NCI-H510A treated with DMSO at 0.1 percent for 48 hours (cell line): ENCODE results near the gene ACKR4.
"Not testable (repeated sequence)": the region's sequence is repeated elsewhere in the genome, so short reads cannot be mapped to it uniquely, and the experiment has no call there.

Experiments used
- DNase-seq: peaks from one replicate; lab custom pipeline; 2025; lab: John Stamatoyannopoulos, UW

Gene ACKR4

DNA sequence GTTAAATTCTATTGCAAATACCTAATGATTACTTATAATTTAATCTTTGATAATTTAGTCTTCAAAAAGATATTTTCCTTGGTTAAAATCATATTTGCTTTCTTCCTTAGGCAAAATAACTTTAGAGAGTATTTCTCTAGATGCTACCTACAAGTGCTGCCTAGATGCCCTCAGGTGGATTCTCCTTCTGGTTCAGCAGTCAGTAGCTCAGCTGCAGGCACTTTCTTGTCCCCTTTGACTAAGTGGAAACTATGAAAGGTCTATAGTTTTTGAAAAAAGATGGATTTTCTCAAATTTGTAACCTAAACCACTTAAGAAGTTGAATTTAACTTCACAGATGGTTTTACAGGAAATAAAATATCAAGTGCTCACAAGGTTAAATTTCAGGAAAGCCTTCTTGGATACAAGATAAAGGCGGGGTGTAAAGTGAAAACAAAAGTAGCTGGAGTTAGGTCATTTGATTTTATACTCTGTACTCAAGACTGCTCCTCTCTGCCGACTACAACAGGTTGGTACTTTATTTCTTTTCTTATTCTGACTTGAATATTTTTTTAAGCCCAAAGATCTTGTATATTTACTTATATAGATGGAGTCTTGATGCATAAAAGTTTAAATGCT lies at the start of gene ACKR4:
Gene ACKR4 (plus strand): TSS at position 455 of the 618 bp plus-strand sequence. CDS start 3,128 bp downstream, outside the sequence.
- DNase-seq: no peak

DNA sequence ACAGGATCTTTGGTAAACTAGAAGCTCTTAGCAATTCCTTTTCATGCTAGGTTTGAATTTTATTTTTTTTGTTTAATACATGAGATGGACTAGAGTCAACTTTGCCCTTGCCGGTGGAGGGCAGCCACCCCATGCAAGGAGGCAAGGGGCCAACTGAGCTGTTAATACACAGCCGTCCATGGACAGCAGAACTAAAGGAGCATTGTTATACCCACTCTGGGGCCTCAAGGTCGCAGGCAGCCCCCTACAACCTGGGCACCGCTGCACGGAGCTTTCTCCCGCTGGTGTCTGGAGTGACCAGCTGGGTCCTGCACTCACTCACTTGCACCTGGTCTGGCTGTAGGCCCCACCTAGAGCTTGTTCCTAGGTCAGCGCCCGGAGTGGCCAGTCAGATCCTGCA lies 47.9 kb upstream of the ACKR4 start:
- no peak for DNase-seq

- DNase-seq: no peak
These were observed 47.0 kb upstream of the ACKR4 start for GRCh38 chr3:132549890-132550578.

DNA sequence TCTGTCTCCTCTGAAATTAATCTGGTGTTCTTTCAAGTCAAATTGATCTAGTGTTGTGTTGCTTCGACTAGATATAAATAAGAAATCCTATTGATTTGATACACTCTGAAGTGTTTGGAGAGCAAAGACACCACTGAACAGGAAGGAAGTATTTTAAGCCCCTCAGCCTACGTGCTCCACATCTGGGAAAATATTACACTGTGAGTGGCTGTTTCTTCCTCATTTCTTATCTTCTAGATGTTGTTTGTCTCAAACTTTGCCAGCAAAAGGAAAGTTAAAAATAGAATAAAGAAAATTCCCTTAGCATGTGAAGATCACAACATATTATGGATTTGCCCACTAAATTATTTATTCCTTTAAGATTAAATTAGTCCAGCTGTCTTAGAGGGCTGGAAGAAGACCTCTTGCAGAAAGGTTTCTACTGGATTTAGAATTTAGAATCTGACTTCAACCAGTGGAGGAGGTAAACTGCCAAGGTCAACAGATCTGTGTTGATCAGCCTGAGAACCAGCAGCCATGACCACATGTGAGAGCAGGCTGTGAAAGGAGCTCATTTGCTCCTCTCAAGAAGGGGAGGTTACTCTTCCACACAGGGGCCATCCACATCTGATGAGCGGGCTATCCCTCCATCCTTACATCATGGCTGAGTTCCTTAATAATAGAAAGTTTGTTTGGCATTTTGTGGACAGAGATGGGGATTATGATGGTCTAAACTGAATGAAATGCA lies 46.3 kb upstream of the ACKR4 start:
- no peak for DNase-seq

DNA sequence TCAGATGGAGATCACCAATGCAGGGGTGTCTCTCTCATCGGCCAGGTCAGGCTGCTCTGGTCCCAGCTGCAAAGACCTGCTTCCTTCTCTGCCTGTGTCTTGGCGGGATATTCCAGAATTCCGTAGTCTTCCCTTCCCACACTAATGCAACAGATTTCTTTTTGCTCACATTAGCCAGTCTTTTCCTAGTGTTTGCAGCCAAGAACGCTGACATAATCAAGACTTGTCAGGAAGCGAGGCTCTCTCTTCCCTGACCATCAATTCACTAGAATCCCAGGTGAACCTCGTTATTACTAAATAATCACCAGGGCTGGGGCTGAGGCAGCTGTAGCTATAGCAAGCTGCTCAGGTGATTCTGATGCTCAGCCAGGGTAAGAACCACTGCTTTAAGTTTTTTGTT lies 43.2 kb upstream of the ACKR4 start:
- no peak for DNase-seq

DNA sequence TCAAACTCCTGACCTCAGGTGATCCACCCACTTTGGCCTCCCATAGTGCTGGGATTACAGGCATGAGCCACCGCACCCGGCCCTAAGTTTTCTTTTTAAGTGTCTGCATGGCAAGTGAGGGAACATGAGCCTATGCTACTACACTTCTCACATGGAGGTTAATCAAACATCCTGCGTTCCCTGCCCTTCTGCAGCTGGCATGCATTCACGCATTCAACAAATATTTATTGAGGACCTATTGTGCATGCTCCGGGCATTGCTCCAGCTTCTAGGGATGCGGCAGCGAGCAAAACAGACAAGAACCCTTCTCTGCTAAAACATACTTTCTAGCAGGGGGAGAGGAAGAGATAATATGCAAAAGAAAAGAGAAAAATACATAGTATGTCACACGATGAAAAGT lies 42.6 kb upstream of the ACKR4 start:
- DNase-seq: peak; percentile 49

GRCh38 chr3:132555306-132556035 lies 41.6 kb upstream of the ACKR4 start:
- DNase-seq: peak; percentile 31

DNA sequence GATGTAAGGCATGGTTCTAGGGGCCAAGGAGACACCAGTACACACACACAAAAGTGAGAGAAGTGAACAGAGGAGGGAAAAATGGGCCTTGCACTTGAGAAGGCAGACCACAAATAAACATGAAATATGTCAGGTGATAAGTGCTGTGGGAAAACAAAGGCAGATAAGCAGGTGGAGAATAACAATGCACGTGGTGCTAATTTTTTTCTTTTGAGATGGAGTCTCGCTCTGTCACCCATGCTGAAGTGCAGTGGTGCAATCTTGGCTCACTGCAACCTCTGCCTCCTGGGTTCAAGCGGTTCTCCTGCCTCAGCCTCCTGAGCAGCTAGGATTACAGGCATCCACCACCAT lies 41.1 kb upstream of the ACKR4 start:
- DNase-seq: not testable (repeated sequence)

DNA sequence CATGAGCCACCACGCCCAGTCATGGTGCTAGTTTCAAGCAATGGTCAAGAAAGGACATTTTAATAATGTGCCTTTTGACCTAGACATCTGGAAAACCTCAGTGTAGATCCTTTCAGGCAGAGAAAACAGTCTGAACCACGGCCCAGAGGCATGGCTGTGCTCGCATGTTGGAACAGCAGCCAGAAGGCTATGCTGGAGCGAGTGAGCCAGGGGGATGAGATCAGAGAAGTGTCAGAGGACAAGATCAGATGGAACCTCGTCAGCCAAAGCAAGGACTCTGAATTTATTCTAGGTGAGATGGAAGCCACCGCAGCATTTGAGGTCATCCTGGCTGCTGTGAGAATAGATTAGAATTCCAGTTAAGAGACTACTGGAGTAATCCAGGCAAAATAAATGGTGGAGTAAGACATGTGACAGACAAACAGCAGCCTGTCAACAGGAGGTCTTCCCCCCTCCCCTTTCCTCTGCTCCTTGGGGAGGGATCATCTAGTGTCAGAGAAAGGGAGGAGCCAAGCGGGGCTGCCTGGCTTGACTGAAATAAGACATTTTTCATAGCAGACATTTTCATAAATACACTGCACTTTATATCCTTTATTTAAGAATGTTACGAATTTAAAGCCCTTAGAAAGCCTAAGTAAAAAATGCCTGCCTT lies 40.4 kb upstream of the ACKR4 start:
- no peak for DNase-seq

DNA sequence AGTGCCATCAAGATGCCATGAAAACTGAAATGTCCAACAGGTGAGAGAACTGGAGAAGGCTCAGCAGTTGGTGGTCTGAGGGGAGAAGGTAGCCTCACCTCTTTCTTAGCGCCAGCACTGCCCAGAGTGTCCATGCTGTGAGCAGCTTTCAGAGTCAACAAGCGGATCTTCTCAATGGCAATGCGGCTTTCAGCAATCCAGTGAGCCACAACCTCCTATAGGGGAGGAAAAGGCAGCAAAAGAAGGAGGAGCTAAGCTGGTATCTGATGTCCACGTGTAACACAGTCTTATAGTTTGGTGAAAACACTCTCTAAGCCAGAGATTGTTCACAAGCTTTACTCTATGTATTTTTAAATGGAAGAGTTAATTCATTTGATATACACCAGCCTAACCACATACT lies 36.1 kb upstream of the ACKR4 start:
- DNase-seq: peak; percentile 71

GRCh38 chr3:132563420-132564069 lies 33.5 kb upstream of the ACKR4 start:
- no peak for DNase-seq

DNA sequence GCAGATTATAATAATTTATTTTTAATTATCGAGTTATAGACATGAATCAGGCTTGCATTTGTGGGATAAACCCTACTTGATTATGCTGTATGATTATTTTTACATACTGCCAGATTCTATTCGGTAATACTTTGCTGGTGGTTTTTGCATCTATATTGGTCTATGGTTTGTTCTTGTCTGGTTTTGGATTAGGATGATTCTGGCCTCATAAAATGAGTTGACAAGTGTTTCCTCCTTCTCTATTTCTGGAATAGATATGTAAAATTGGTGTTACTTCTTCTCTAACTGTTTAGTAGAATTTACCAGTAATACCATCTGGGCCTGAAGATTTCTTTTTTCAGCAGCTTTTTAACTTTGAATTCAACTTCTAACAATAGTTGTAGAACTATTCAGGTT lies 33.0 kb upstream of the ACKR4 start:
- no peak for DNase-seq

GRCh38 chr3:132568422-132568821 lies 28.6 kb upstream of the ACKR4 start:
- DNase-seq: no peak

GRCh38 chr3:132569153-132569552 lies 27.9 kb upstream of the ACKR4 start:
- DNase-seq: no peak

DNA sequence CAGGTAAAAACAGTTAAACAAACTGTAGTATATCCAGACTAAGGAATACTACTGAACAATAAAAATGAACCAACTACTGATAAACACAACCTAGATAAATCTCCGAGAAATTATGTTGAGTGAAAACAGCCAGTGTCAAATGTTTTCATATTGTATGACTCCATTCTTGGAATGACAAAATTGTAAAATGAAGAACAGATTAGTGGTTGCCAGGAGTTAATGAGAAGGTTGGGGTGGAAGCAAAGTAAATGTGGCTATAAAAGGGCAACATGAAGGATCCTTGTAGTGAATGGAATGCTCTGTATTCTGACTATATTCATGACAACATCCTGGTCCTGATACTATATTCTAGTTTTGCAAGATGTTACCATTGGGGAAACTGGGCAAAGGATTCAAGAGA lies 27.5 kb upstream of the ACKR4 start:
- no peak for DNase-seq

DNA sequence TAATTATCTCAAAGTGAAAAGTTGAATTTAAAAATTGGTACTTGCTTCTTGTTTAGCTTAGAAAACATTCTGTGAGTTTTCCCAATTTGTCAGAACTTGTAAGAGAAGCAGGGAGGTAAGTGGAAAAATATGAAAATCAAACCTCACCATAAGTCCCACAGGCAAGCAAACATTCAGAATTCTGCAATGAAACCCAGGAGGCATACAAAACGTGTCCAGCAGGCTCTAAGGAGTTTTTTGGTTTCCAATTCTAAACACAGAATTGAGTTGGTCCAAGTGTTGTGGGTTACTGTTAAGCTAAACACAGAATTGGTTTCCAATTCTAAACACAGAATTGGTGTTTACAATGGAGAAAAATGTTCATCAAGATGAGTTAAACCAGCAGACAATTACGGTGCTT lies 27.1 kb upstream of the ACKR4 start:
- no peak for DNase-seq

DNA sequence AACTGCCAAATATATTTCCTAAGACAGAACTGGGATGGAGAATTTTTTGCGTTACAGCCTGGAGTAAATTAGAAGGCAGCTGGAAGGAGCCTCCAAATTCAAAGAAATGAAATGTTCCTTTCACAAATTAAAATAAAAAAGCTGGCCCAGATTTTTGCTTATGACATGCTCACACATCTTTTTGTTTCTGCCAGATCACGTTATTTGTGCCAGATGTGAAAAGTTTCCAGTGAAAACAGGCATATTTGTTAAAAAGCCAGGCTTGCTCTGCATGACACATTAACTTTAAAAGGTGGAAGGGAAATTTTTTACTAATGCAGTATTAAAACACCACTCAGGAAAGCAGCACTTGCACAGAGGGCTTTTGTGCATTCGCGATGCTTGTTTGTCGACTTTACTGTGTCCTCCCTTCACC lies 23.3 kb upstream of the ACKR4 start:
- no peak for DNase-seq

GRCh38 chr3:132587401-132587800 lies 9.7 kb upstream of the ACKR4 start:
- no peak for DNase-seq

DNA sequence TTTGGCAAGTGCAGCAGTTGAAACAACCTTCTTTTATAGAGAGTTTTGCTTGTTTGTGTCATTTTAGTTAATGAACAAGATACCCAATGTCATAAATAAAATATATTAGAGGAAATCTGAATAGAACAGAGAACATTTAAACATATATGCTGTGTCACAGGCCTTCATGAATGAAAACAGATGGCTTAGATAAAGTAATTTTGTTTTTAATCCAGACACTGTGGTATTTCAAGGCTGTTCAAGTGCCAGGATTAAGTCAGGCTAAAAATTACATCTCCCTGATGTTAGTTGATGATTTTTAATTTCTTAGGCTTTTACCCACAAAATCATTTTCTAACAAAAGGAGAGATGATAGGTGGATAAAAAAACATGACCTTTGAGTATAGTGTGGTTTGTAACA lies 4.9 kb upstream of the ACKR4 start:
- DNase-seq: no peak

DNA sequence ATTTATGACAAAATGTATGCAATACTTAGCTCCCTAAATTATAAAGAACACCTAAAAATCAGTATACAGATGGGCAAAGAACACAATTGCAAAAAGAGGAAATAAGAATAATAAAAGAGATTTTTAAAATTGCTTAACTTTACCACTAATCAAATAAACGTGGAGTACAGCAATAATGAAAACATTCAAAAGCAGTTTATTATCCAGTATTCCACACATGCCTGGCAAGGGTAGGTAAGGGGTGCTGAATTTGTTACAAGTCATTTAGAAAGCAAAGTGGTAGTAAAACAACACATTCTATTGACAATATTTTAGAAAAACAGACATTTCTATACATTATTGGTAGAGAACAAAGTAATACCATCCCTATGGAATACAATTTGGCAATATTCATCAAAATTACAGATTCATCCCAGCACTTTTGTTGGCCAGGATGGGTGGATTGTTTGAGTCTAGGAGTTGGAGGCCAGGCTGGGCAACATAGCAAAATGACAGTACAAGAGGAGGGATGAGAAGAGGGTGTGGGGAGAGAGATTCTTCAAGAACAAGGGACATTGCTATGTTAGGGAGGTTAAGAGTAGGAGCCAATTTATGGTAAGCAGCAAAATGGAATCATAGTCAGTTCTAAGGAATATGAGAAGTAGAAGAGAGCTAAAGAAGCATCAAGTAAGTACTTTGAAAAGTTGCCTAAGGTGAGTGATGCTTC lies 3.7 kb upstream of the ACKR4 start:
- DNase-seq: no peak

DNA sequence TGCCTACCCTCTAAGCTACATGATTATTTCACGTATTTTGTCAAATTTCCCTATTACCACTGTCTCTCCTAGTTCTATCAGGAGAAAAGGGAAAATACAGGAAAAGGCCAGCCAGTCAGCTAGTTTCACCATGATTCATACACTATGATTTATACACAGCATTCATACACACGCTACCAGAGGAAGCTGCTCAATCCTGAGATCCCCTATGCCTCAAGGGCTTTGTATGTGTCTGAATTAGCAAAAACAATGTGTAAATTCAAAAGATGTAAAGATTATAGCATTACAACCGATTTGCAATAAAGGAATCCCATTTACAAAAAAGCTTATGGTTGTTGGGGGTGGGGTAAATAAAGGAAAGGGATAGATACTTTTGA lies 3.1 kb upstream of the ACKR4 start:
- DNase-seq: no peak
